ENCODE data around the gene NAA80.

GRCh38 chr3:50297896-50298725 is 1.1 kb downstream of the NAA80 start:
- no peak for TF ChIP-seq POLR2A (IDR thresholded peaks at IDR 0.05)
- TF ChIP-seq, protein P1, sequence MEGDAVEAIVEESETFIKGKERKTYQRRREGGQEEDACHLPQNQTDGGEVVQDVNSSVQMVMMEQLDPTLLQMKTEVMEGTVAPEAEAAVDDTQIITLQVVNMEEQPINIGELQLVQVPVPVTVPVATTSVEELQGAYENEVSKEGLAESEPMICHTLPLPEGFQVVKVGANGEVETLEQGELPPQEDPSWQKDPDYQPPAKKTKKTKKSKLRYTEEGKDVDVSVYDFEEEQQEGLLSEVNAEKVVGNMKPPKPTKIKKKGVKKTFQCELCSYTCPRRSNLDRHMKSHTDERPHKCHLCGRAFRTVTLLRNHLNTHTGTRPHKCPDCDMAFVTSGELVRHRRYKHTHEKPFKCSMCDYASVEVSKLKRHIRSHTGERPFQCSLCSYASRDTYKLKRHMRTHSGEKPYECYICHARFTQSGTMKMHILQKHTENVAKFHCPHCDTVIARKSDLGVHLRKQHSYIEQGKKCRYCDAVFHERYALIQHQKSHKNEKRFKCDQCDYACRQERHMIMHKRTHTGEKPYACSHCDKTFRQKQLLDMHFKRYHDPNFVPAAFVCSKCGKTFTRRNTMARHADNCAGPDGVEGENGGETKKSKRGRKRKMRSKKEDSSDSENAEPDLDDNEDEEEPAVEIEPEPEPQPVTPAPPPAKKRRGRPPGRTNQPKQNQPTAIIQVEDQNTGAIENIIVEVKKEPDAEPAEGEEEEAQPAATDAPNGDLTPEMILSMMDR (IDR thresholded peaks at IDR 0.05) = no peak
